HG03097 (cell line): ENCODE measurements around the gene ARHGEF39.

Experiments
- ATAC-seq: cut with Tn5 transposase; IDR thresholded peaks from one replicate; pipeline ENCODE4 v1.9.1; 2021; ENCODE audit not compliant: unreplicated experiment, low FRiP score

The ARHGEF39 gene

GRCh38 chr9:35664531-35665470 is at the start of gene ARHGEF39:
Gene ARHGEF39, minus strand, starts transcription at chr9:35665195. Its CDS starts 26 bp downstream, at chr9:35665169.
- ATAC-seq: peak; percentile 64

DNA sequence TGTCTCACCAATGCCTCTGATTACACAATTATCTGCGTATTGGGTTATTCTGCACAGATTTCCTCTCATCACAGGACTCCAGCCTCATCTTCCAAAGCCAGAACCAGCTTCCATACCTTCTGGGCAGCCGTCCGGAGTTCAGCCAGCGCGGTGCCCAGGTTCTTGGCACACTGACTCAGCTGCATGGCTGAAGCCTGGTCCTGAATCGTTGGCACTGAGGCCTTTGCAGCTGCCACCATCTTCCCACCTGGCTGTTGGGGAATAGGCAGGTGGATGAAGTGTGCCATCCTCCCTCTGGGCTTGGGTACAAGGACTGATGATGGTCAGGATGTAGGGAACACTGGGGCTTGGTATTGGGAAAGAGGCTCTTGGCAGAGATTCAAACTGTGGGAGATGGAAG is 49.1 kb upstream of the ARHGEF39 start:
- no peak for ATAC-seq

- no peak for ATAC-seq
Observed at GRCh38 chr9:35713578-35713977, 48.6 kb upstream of the ARHGEF39 start.

- ATAC-seq: no peak
Observed at GRCh38 chr9:35712762-35713400, 47.9 kb upstream of the ARHGEF39 start.

DNA sequence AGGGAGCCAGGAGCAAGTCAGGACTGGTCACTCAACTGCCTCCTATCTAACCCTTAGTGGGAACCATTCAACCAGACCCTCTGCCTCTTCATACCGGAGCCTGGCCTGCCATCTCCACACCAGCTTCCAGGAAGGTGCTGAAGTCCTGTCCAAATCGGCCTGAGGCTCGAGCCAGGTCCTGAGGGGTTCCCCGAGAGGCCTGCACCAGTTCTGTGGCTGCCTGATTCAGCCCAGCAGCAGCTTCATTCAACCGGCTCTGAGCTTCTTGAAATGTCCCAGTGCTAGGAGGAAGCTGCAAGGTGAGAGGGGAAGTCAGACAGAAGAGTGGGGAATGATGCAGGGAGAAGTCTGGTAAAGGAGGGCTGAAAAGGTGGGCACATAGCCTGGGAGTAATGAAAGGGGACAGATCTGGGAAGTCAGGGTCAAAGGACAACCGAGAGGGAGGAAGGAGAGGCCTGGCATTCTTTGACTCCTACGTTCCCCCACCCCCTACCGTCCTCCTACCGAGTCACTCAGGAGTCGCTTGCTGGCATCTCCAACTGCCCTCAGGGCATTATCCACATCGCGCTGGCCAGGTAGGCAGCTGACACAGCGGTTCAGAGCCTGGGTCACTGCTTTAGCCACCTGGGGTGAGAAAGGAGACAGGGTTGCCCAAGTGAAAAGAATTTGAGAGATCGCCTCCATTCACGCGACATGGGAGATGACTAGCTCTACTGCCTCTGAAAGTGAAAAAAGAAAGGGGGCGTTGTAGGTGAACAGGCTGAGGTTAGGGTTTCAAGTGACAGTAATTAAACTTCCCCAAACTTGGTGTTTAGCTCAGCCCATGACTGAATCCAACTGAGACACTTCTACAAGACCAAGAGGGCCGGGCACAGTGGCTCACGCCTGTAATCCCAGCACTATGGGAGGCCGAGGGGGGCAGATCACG is 46.8 kb upstream of the ARHGEF39 start:
- no peak for ATAC-seq

- ATAC-seq: no peak
Observed at GRCh38 chr9:35710818-35711500, 46.0 kb upstream of the ARHGEF39 start.

DNA sequence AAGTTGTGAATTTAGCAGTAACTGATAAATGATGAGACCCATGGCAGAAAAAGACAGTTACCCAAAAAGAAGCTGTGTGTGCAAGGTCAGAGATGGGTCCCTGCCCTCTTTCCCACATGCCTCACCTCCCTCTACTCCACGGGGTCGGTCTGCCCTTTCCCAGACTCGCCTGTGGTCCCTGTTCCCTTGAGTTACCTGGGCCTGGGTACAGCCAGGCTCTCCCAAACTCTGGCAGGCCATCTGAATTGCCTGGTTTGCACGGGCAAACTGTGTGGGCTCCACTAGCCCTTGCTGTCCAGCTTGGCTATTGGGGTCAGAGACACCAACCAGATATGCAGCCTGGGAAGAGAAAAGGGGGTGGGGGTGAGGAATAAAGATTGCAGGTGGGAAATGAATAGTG is 43.2 kb upstream of the ARHGEF39 start:
- no peak for ATAC-seq

DNA sequence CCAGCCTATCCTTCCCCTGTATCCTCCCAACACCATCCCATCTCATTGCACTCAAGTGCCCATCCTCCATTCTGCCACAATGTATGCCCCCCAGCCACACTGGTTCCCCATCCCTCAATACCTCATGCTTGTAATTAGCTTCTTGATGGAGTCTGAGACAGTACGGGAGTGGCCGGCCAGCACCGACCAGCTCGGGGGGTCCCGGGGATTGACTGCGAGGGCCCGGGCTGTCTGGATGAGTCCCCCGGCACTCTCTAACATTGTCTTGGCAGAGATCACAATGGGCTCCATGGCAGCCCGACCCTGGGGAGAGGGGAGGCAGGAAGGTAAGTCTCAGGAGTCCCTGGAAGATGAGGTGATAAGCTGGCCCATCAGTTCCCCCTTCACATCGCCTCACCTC is 42.0 kb upstream of the ARHGEF39 start:
- ATAC-seq: no peak

DNA sequence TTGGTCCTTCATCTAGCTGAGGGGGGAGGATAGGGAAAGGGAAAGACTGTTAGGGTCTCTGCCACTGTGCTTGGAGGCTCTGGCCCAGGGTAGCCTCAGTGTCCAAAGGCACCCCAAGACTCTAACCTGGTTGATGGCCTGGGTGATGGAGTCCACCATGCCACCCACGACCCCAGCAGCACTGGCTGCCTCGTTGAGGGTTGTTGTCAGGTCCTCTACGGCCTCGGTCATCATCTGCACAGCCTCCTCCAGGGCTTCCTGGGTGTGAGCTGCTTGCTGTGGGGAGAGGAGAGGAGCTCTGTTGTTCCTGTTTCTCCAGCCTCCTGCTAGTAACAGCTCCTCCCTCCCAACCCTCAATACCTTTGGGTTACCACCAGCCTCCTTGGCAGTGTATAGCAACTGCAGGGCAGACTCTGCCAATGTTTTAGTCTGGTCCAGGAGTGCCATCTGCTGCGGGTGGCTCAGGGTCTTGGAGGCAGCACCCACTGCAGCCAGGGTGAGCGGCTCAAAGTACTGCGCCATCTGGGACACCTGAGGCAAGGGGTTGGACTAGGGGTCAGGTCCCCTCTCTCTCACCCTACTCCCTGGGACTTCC is 40.9 kb upstream of the ARHGEF39 start:
- no peak for ATAC-seq

DNA sequence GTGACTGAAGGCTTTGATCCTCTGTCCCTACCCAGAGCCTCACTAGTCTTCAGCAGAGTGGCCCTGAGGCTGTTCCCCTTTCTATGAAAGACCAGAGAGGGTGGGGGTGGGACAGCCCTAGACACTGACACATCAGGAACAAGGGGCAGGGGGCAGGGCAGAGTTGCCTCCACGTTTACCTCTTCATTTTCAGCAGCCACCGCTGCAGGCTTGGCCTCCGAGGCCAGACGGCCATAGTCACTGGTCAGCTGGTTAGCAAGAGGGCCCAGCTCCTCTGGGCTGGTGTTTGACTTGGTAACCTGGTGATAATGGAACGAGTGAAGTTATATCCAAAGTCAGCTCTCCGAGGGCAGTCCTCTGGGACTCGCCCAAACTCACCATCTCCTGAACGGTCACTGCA is 40.4 kb upstream of the ARHGEF39 start:
- no peak for ATAC-seq

- no peak for ATAC-seq
Observed at GRCh38 chr9:35703906-35704672, 39.1 kb upstream of the ARHGEF39 start.

- ATAC-seq: no peak
Observed at GRCh38 chr9:35702696-35703095, 37.7 kb upstream of the ARHGEF39 start.

DNA sequence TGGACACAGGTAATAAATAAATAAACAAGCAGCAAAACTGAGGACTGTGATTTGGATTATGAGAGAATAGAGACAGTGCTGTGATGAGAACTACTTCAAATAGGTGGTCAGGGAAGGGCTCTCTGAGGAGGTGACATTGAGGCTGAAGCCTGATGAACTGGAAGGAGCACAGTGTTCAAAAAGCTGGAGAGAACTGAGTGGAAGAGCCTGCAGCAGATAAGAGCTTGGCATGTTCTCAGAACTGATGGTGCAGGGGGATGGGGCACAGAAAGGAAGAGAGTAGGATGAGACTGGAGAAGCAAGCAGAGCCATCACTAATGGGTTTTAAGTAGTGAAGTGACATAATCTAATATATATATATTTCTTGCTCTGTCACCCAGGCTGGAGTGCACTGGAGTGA is 35.9 kb upstream of the ARHGEF39 start:
- ATAC-seq: no peak

DNA sequence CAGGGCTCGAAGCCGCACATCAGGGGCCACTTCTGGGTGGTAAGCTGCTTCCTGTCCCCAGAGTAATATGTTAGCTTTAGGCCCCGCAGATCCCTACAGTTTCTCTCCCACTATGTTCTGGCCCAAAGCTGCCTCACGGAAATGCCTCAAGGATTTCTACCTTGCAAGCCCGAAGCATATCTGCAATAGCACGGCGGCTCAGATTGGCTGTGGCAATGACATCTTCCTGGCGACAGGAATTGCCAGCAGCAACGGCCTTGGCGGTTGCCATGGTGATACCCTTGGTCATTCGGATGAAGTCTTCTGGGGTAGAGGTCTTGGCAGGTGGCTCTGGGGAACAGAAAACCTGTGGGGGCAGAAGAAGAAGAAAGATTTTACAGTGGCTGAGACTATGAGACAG is 35.0 kb upstream of the ARHGEF39 start:
- ATAC-seq: no peak

- no peak for ATAC-seq
Observed at GRCh38 chr9:35698231-35698630, 33.2 kb upstream of the ARHGEF39 start.

DNA sequence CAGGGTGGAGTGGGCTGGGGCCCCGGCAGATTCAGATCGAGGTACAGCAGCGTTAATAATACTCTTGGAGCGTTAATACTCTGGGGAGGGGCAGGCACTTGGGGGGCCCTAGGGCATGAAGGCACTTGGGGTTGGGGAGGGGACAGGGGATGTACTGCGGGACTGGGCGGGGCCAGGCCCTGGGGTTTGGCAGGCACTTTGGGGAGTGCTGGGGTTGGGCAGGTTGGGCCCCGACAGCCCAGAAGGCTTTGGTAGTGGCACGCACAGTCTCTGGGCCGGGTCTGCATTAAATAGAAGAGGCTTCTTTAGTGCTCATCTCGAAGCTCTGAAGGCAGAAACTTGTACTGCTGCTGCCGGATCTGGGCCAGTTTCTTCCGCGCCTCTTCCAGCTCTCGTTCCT is 32.5 kb upstream of the ARHGEF39 start:
- ATAC-seq: no peak

DNA sequence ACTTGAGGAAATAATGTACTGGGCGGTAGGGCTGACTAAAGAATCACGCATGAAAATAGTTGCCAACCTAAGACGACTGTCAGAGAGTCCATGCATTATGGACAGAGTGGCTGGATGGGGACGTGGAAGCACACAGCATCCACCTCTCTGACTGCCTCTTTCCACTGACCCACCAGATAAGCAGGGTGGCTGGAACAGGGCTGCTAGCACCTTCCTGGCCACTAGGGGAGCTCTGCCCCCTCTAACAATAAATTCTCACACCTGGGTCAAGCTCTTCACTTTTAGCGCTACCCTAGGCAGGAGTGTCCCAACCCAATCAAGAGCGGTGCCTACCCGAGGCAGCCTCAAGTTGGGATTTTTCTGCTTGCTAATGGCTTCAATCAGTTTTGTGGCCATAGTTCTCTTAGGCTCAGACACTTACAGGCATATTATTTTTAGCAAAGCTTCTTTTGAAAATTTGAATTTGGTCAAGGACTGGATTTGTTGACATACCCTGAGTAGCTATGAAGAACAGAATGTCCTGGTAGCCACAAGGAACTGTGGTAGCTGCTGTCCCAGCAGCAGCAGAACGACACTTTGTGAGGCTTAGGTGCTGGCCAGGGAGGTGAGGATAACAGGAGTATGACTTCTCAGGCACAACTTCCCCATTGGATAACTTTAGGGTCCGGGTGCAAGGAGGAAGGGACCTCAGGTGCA is 31.7 kb upstream of the ARHGEF39 start:
- peak; percentile 52 for ATAC-seq

GRCh38 chr9:35695943-35696401 is 31.0 kb upstream of the ARHGEF39 start:
- ATAC-seq: no peak
